SK-N-SH treated with all-trans-retinoic acid at 6 μM for 48 hours (cell line): ENCODE measurements around the gene HSD11B2.

Source experiments
- ATAC-seq: fragments of 200-7000 bp; cut with Tn5 transposase; 3 replicates; pipeline ENCODE4 v1.9.1; 2020; ENCODE audit warnings: mild to moderate bottlenecking, moderate library complexity
- ARNTL ChIP-seq: fragments of 450-650 bp; formaldehyde crosslinking; IDR thresholded peaks from 2 replicates; pipeline ENCODE4 v1.5.0; 2020; ENCODE audit warnings: low read depth, mild to moderate bottlenecking, moderate library complexity, borderline replicate concordance
- BACH2 ChIP-seq: fragments of 250-450 bp; sonication (Bioruptor Pico); IDR thresholded peaks from 2 replicates; pipeline ENCODE4 v1.9.0; 2021; ENCODE audit warnings: mild to moderate bottlenecking, borderline replicate concordance
- CREB5 ChIP-seq: fragments of 250-450 bp; sonication (Bioruptor Pico); IDR thresholded peaks from 2 replicates; pipeline ENCODE4 v1.5.1; 2020; ENCODE audit warnings: low read depth, mild to moderate bottlenecking, moderate library complexity
- CSDC2 ChIP-seq: fragments of 250-450 bp; sonication (Bioruptor Pico); IDR thresholded peaks from 2 replicates; pipeline ENCODE4 v1.5.0; 2020; ENCODE audit warnings: mild to moderate bottlenecking, moderate library complexity
- CSRNP3 ChIP-seq: fragments of 250-450 bp; sonication (Bioruptor Pico); IDR thresholded peaks from 2 replicates; pipeline ENCODE4 v1.5.1; 2021; ENCODE audit warnings: mild to moderate bottlenecking, moderate library complexity
- ESRRG ChIP-seq: fragments of 250-450 bp; sonication (Bioruptor Pico); IDR thresholded peaks from 2 replicates; pipeline ENCODE4 v1.6.1; 2021; ENCODE audit warnings: mild to moderate bottlenecking
- ISL1 ChIP-seq: fragments of 250-450 bp; sonication (Bioruptor Pico); IDR thresholded peaks from 2 replicates; pipeline ENCODE4 v2.1.2; 2022; ENCODE audit warnings: mild to moderate bottlenecking, moderate library complexity
- OSR1 ChIP-seq: fragments of 250-450 bp; sonication (Bioruptor Pico); IDR thresholded peaks from 2 replicates; pipeline ENCODE4 v1.8.0; 2022; ENCODE audit warnings: moderate library complexity, mild to moderate bottlenecking, inconsistent platforms
- PPARA ChIP-seq: fragments of 250-450 bp; sonication (Bioruptor Pico); IDR thresholded peaks from 2 replicates; pipeline ENCODE4 v1.5.0; 2020; ENCODE audit warnings: mild to moderate bottlenecking, borderline replicate concordance
- RARB ChIP-seq: fragments of 250-450 bp; sonication (Bioruptor Pico); IDR thresholded peaks from 2 replicates; pipeline ENCODE4 v1.8.0; 2021; ENCODE audit warnings: mild to moderate bottlenecking, moderate library complexity
- SNAI2 ChIP-seq: fragments of 250-450 bp; sonication (Bioruptor Pico); IDR thresholded peaks from 2 replicates; pipeline ENCODE4 v1.5.0; 2020; ENCODE audit warnings: mild to moderate bottlenecking, moderate library complexity
- TCF4 ChIP-seq: fragments of 250-450 bp; sonication (Bioruptor Pico); IDR thresholded peaks from 2 replicates; pipeline ENCODE4 v1.8.0; 2021; ENCODE audit warnings: mild to moderate bottlenecking, moderate library complexity, borderline replicate concordance
- TOX ChIP-seq: fragments of 250-450 bp; sonication (Bioruptor Pico); IDR thresholded peaks from 2 replicates; pipeline ENCODE4 v1.8.0; 2021; ENCODE audit warnings: mild to moderate bottlenecking, moderate library complexity, borderline replicate concordance
- ZC3H10 ChIP-seq: fragments of 250-450 bp; sonication (Bioruptor Pico); IDR thresholded peaks from 2 replicates; pipeline ENCODE4 v1.5.1; 2021; ENCODE audit warnings: mild to moderate bottlenecking, moderate library complexity
- ZFP3 ChIP-seq: fragments of 250-450 bp; sonication (Bioruptor Pico); IDR thresholded peaks from 2 replicates; pipeline ENCODE4 v1.5.0; 2020; ENCODE audit warnings: mild to moderate bottlenecking, moderate library complexity
- ZFP30 ChIP-seq: fragments of 450-650 bp; formaldehyde crosslinking; IDR thresholded peaks from 2 replicates; pipeline ENCODE4 v1.5.0; 2022; ENCODE audit warnings: mild to moderate bottlenecking, moderate library complexity
- ZNF565 ChIP-seq: fragments of 450-650 bp; formaldehyde crosslinking; conservative IDR thresholded peaks from 2 replicates; pipeline ENCODE4 v1.5.0; 2020; ENCODE audit warnings: low read depth, mild to moderate bottlenecking, moderate library complexity
- ZNF70 ChIP-seq: fragments of 450-650 bp; formaldehyde crosslinking; IDR thresholded peaks from 2 replicates; pipeline ENCODE4 v1.5.0; 2020; ENCODE audit warnings: mild to moderate bottlenecking, moderate library complexity
- ZNF8 ChIP-seq: fragments of 450-650 bp; formaldehyde crosslinking; IDR thresholded peaks from 2 replicates; pipeline ENCODE4 v1.5.0; 2020; ENCODE audit warnings: mild to moderate bottlenecking, moderate library complexity
- TF ChIP-seq, protein P1 (sequence below): fragments of 250-450 bp; sonication (Bioruptor Pico); IDR thresholded peaks from 2 replicates; pipeline ENCODE4 v1.5.0; 2020; ENCODE audit warnings: mild to moderate bottlenecking, moderate library complexity
- TF ChIP-seq, protein P2 (sequence below): fragments of 250-450 bp; sonication (Bioruptor Pico); IDR thresholded peaks from 2 replicates; pipeline ENCODE4 v1.8.0; 2020; ENCODE audit warnings: mild to moderate bottlenecking, moderate library complexity, borderline replicate concordance
- TF ChIP-seq, protein P3 (sequence below): fragments of 250-450 bp; sonication (Bioruptor Pico); IDR thresholded peaks from 2 replicates; pipeline ENCODE4 v1.8.0; 2021; ENCODE audit warnings: low read depth, mild to moderate bottlenecking, moderate library complexity, borderline replicate concordance

The HSD11B2 gene

DNA sequence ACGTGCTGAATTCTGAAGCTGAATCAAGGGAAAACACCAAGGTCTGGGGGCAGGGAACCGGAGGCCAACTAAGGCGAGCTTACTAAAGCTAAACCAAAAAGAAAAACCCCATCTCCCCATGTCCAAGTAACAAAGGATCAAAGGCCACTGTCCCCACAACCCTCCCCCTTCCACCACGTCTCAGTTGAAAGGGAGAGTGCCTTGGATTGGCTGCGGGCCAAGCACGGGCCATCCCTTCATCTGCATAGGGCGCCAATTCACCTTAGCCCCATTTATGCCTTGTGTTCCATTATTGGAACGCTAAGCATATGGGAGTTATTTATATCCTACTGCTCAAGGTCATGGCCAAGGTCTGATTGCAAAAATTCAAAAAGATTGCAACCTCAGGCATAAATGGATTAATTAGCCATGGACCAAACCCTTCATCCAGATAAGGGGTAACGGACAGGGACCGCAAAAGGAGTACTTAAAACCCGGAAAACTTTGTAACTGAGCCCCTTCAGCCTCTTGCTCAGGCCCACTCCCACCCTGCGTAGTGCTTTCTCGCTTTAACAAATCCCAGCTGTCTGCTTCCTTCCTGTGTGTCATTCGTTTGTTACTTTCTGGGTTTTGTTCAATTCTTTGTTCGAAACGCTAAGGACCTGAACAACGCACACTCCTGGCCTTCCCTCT, 50.8 kb downstream of the HSD11B2 start:
- ATAC-seq = peak; percentile 13
- TF ChIP-seq ZC3H10 (no peak), RARB (CRISPR knock-in tag) (no peak), CREB5 (no peak), SNAI2 (no peak), ZNF70 (no peak), PPARA (no peak), CSRNP3 (no peak), BACH2 (no peak), ARNTL (CRISPR knock-in tag) (no peak), ZNF8 (CRISPR knock-in tag) (no peak), OSR1 (no peak), ESRRG (CRISPR knock-in tag) (no peak)
- TF ChIP-seq, protein P1, sequence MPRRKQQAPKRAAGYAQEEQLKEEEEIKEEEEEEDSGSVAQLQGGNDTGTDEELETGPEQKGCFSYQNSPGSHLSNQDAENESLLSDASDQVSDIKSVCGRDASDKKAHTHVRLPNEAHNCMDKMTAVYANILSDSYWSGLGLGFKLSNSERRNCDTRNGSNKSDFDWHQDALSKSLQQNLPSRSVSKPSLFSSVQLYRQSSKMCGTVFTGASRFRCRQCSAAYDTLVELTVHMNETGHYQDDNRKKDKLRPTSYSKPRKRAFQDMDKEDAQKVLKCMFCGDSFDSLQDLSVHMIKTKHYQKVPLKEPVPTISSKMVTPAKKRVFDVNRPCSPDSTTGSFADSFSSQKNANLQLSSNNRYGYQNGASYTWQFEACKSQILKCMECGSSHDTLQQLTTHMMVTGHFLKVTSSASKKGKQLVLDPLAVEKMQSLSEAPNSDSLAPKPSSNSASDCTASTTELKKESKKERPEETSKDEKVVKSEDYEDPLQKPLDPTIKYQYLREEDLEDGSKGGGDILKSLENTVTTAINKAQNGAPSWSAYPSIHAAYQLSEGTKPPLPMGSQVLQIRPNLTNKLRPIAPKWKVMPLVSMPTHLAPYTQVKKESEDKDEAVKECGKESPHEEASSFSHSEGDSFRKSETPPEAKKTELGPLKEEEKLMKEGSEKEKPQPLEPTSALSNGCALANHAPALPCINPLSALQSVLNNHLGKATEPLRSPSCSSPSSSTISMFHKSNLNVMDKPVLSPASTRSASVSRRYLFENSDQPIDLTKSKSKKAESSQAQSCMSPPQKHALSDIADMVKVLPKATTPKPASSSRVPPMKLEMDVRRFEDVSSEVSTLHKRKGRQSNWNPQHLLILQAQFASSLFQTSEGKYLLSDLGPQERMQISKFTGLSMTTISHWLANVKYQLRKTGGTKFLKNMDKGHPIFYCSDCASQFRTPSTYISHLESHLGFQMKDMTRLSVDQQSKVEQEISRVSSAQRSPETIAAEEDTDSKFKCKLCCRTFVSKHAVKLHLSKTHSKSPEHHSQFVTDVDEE (CRISPR knock-in tag) = no peak
- TF ChIP-seq, protein P2, sequence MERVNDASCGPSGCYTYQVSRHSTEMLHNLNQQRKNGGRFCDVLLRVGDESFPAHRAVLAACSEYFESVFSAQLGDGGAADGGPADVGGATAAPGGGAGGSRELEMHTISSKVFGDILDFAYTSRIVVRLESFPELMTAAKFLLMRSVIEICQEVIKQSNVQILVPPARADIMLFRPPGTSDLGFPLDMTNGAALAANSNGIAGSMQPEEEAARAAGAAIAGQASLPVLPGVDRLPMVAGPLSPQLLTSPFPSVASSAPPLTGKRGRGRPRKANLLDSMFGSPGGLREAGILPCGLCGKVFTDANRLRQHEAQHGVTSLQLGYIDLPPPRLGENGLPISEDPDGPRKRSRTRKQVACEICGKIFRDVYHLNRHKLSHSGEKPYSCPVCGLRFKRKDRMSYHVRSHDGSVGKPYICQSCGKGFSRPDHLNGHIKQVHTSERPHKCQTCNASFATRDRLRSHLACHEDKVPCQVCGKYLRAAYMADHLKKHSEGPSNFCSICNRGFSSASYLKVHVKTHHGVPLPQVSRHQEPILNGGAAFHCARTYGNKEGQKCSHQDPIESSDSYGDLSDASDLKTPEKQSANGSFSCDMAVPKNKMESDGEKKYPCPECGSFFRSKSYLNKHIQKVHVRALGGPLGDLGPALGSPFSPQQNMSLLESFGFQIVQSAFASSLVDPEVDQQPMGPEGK (CRISPR knock-in tag) = no peak

DNA sequence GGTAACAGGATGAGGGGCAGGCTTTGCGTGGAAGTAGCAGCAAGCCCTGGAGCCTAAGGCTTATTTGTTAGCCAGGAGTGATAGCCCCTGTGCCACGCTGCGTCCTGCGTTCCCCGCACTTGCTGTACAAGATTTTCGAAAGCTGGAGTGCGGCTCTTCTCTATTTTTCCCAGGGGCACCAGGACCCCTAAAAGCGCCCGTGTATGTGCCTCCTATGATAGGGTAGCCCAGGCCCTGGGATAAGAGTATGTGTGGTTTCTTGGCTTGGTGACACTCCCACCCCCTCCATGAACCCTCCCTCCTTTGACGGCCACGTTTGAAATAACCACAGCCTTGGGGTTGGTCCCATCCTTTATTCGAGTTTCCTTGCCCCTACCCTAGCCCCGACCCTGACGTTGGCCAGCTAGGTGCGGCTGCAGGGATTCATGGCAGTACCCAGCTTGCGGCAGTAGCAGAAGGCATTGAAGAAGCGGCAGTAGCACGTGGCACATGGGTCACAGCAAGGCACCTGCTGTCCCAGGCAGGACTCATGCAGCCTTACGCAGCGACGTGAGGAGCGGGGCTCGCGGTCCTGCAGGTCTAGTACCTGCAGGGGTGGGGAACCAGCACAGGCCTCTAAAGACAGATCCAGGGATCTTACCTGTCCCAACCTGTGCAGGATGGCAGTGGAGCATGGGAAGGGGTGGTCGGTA, 51.5 kb downstream of the HSD11B2 start:
- TF ChIP-seq TOX (CRISPR knock-in tag) (no peak), ZNF70 (no peak), ZNF565 (no peak), CSDC2 (CRISPR knock-in tag) (no peak), ESRRG (CRISPR knock-in tag) (no peak), ISL1 (CRISPR knock-in tag) (no peak), PPARA (no peak), ZFP3 (no peak), TCF4 (CRISPR knock-in tag) (no peak), OSR1 (no peak), RARB (CRISPR knock-in tag) (no peak), ZFP30 (CRISPR knock-in tag) (no peak), CSRNP3 (no peak), ARNTL (CRISPR knock-in tag) (no peak), ZC3H10 (no peak)
- TF ChIP-seq, protein P2 (CRISPR knock-in tag) = no peak
- TF ChIP-seq, protein P3, sequence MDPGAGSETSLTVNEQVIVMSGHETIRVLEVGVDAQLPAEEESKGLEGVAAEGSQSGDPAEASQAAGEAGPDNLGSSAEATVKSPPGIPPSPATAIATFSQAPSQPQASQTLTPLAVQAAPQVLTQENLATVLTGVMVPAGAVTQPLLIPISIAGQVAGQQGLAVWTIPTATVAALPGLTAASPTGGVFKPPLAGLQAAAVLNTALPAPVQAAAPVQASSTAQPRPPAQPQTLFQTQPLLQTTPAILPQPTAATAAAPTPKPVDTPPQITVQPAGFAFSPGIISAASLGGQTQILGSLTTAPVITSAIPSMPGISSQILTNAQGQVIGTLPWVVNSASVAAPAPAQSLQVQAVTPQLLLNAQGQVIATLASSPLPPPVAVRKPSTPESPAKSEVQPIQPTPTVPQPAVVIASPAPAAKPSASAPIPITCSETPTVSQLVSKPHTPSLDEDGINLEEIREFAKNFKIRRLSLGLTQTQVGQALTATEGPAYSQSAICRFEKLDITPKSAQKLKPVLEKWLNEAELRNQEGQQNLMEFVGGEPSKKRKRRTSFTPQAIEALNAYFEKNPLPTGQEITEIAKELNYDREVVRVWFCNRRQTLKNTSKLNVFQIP (CRISPR knock-in tag) = no peak
- ATAC-seq = no peak
